ENCODE results near the gene GOLGA6L7.
A peak's percentile ranks its signal among the peaks of the same experiment; 100 is the strongest.
"Not testable (repeated sequence)": the region's sequence is repeated elsewhere in the genome, so short reads cannot be mapped to it uniquely, and the experiment has no call there.

Gene GOLGA6L7

DNA sequence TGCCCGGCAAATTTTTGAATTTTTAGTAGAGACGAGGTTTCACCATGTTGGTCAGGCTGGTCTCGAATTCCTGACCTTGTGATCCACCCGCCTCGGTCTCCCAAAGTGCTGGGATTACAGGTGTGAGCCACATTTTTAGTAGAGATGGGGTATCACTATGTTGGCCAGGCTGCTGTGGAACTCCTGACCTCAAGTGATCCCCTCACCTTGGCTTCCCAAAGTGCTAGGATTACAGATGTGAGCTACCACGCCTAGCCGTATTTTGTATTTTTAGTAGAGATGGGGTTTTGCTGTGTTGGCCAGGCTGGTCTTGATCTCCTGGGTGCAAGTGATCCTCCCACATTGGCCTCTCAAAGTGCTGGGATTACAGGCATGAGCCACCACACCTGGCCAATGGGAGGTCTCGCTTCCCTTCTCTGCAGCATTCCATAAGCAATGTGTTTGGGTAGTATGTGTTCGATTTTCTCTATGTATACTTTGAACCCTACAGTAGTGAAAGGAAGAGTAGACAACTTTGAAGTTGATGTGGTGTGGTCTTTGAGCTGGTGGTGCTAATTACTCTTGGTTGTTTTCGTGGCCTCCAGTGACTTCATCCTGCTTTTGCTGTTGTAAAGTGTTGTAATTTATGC is 13.4 kb downstream of the GOLGA6L7 start:
- H3K36me3 ChIP-seq (ENCODE audit: insufficient read depth, low read length); H3K4me3 ChIP-seq (ENCODE audit: low read length); H3K4me1 ChIP-seq (ENCODE audit: control insufficient read depth, insufficient read depth, low read length); H3K9ac ChIP-seq (ENCODE audit: low read depth, low read length); H3K9me3 ChIP-seq (replicated peaks; ENCODE audit: low read length); H3K27me3 ChIP-seq (ENCODE audit: control insufficient read depth, insufficient read depth, low read length); H3K4me2 ChIP-seq (ENCODE audit: low read length): not testable (repeated sequence)

DNA sequence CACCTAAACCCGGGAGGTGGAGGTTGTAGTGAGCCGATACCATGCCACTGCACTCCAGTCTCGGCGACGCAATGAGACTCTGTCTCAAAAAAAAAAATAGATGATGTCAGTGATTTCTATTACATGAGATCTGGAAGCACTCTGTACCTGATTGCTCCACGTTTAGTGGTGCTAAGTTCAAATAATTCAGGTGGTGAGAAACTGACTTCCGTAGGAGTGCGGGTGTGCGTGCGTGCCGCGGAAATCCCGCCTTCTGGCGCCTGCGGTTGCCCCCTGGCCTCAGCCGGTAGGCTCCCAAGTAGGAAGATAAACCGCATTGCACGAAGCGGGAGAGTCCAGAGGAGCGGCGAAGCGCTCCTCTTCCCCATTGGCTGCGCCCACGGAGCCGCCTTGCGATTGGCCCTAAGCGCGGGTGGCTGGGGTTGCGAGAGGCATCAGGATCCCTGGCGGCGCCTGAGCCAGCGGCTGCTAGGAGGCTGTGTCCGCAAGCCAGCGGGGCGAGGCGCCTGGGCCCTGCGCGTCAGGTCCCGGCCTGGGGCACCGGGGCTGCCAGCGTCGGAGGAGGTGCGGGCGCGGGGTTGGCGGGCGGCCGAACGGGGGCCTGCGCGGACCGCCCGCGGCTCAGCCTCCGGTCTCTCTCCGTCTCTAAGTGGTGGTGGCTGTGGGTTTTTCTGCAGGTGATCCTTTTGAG is 16.4 kb downstream of the GOLGA6L7 start:
- peak overlapping the region; percentile 55 for H3K4me3 ChIP-seq (ENCODE audit: low read length)
- H3K9me3 ChIP-seq (replicated peaks; ENCODE audit: low read length); H3K36me3 ChIP-seq (ENCODE audit: insufficient read depth, low read length); H3K9ac ChIP-seq (ENCODE audit: low read depth, low read length); H3K27me3 ChIP-seq (ENCODE audit: control insufficient read depth, insufficient read depth, low read length); H3K4me1 ChIP-seq (ENCODE audit: control insufficient read depth, insufficient read depth, low read length): not testable (repeated sequence)
- peak overlapping the region; percentile 69 for H3K4me2 ChIP-seq (ENCODE audit: low read length)

GRCh38 chr15:28821420-28821819 is 27.0 kb downstream of the GOLGA6L7 start:
- H3K4me3 ChIP-seq (ENCODE audit: low read length); H3K9me3 ChIP-seq (replicated peaks; ENCODE audit: low read length); H3K36me3 ChIP-seq (ENCODE audit: insufficient read depth, low read length); H3K9ac ChIP-seq (ENCODE audit: low read depth, low read length); H3K4me2 ChIP-seq (ENCODE audit: low read length); H3K4me1 ChIP-seq (ENCODE audit: control insufficient read depth, insufficient read depth, low read length); H3K27me3 ChIP-seq (ENCODE audit: control insufficient read depth, insufficient read depth, low read length): not testable (repeated sequence)

- H3K36me3 ChIP-seq (ENCODE audit: insufficient read depth, low read length); H3K4me3 ChIP-seq (ENCODE audit: low read length); H3K9me3 ChIP-seq (replicated peaks; ENCODE audit: low read length); H3K4me1 ChIP-seq (ENCODE audit: control insufficient read depth, insufficient read depth, low read length); H3K27me3 ChIP-seq (ENCODE audit: control insufficient read depth, insufficient read depth, low read length); H3K9ac ChIP-seq (ENCODE audit: low read depth, low read length): not testable (repeated sequence)
- H3K4me2 ChIP-seq (ENCODE audit: low read length), result peak overlapping the region; percentile 14
These were observed 28.5 kb downstream of the GOLGA6L7 start for GRCh38 chr15:28819930-28820295.

GRCh38 chr15:28819019-28819929 is 29.2 kb downstream of the GOLGA6L7 start:
- H3K36me3 ChIP-seq (ENCODE audit: insufficient read depth, low read length); H3K4me1 ChIP-seq (ENCODE audit: control insufficient read depth, insufficient read depth, low read length); H3K9ac ChIP-seq (ENCODE audit: low read depth, low read length); H3K9me3 ChIP-seq (replicated peaks; ENCODE audit: low read length); H3K4me3 ChIP-seq (ENCODE audit: low read length); H3K27me3 ChIP-seq (ENCODE audit: control insufficient read depth, insufficient read depth, low read length): not testable (repeated sequence)
- peak overlapping the region; percentile 54 for H3K4me2 ChIP-seq (ENCODE audit: low read length)

- not testable (repeated sequence) for H3K4me1 ChIP-seq (ENCODE audit: control insufficient read depth, insufficient read depth, low read length); H3K4me2 ChIP-seq (ENCODE audit: low read length); H3K9me3 ChIP-seq (replicated peaks; ENCODE audit: low read length); H3K9ac ChIP-seq (ENCODE audit: low read depth, low read length); H3K36me3 ChIP-seq (ENCODE audit: insufficient read depth, low read length); H3K27me3 ChIP-seq (ENCODE audit: control insufficient read depth, insufficient read depth, low read length); H3K4me3 ChIP-seq (ENCODE audit: low read length)
These were observed 30.3 kb downstream of the GOLGA6L7 start for GRCh38 chr15:28818168-28818567.

GRCh38 chr15:28814059-28814458 is 34.4 kb downstream of the GOLGA6L7 start:
- H3K4me2 ChIP-seq (ENCODE audit: low read length); H3K36me3 ChIP-seq (ENCODE audit: insufficient read depth, low read length); H3K9me3 ChIP-seq (replicated peaks; ENCODE audit: low read length); H3K4me1 ChIP-seq (ENCODE audit: control insufficient read depth, insufficient read depth, low read length); H3K9ac ChIP-seq (ENCODE audit: low read depth, low read length); H3K4me3 ChIP-seq (ENCODE audit: low read length); H3K27me3 ChIP-seq (ENCODE audit: control insufficient read depth, insufficient read depth, low read length): not testable (repeated sequence)

- H3K36me3 ChIP-seq (ENCODE audit: insufficient read depth, low read length); H3K4me1 ChIP-seq (ENCODE audit: control insufficient read depth, insufficient read depth, low read length); H3K4me2 ChIP-seq (ENCODE audit: low read length); H3K9ac ChIP-seq (ENCODE audit: low read depth, low read length); H3K9me3 ChIP-seq (replicated peaks; ENCODE audit: low read length); H3K27me3 ChIP-seq (ENCODE audit: control insufficient read depth, insufficient read depth, low read length); H3K4me3 ChIP-seq (ENCODE audit: low read length): not testable (repeated sequence)
These were observed 35.1 kb downstream of the GOLGA6L7 start for GRCh38 chr15:28813392-28813791.

DNA sequence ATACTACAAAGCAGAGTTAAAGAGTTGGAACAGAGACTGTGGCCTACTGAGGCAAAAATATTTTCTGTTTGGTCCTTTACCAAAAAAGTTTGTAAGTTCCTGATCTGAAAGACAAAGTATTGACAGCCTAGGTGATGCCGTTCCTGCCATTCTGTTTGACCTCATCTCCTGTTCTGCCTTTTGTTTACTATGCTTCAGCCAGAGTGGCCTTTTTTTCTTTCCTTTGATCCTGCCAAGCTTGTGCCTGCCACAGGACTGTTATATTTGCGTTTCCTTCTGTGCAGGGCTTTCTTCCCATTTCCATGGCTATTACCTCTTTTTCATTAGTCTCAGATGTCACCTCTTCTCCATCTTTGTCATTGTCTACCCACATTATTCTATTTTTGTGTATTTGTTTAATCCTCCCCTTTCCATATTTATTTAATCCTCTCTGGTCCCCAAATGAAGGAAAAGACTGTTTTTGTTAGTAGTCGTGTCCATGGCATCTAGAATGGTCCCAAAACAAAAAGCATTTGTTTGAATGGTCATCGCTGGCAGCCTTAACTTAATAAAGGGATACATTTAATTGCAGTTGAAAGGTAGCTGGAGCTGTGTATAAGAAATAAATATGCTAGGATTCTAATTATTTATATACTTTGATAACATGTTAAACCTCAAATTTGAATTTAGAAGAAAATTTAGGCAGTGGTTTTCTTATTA is 36.4 kb downstream of the GOLGA6L7 start:
- not testable (repeated sequence) for H3K36me3 ChIP-seq (ENCODE audit: insufficient read depth, low read length); H3K9ac ChIP-seq (ENCODE audit: low read depth, low read length); H3K4me3 ChIP-seq (ENCODE audit: low read length); H3K9me3 ChIP-seq (replicated peaks; ENCODE audit: low read length); H3K4me1 ChIP-seq (ENCODE audit: control insufficient read depth, insufficient read depth, low read length); H3K27me3 ChIP-seq (ENCODE audit: control insufficient read depth, insufficient read depth, low read length); H3K4me2 ChIP-seq (ENCODE audit: low read length)

GRCh38 chr15:28810444-28810843 is 38.0 kb downstream of the GOLGA6L7 start:
- H3K4me3 ChIP-seq (ENCODE audit: low read length); H3K36me3 ChIP-seq (ENCODE audit: insufficient read depth, low read length); H3K9ac ChIP-seq (ENCODE audit: low read depth, low read length); H3K9me3 ChIP-seq (replicated peaks; ENCODE audit: low read length); H3K4me1 ChIP-seq (ENCODE audit: control insufficient read depth, insufficient read depth, low read length); H3K4me2 ChIP-seq (ENCODE audit: low read length); H3K27me3 ChIP-seq (ENCODE audit: control insufficient read depth, insufficient read depth, low read length): not testable (repeated sequence)

- H3K4me1 ChIP-seq (ENCODE audit: control insufficient read depth, insufficient read depth, low read length); H3K4me3 ChIP-seq (ENCODE audit: low read length); H3K27me3 ChIP-seq (ENCODE audit: control insufficient read depth, insufficient read depth, low read length); H3K9ac ChIP-seq (ENCODE audit: low read depth, low read length); H3K4me2 ChIP-seq (ENCODE audit: low read length); H3K36me3 ChIP-seq (ENCODE audit: insufficient read depth, low read length); H3K9me3 ChIP-seq (replicated peaks; ENCODE audit: low read length): not testable (repeated sequence)
These were observed 40.3 kb downstream of the GOLGA6L7 start for GRCh38 chr15:28808136-28808535.

Data from skeletal muscle satellite cell (primary cell).